B cell (primary cell): ENCODE data around the gene SIDT2.

Source experiments
- EZH2 ChIP-seq: IDR thresholded peaks from 2 replicates; pipeline ENCODE4 v1.6.1; 2012; ENCODE audit warnings: borderline replicate concordance, low read depth, mild to moderate bottlenecking, moderate library complexity, low read length; ENCODE audit not compliant: insufficient read depth, poor library complexity, severe bottlenecking
- TF ChIP-seq, protein P1 (sequence below): fragments of 200-600 bp; IDR thresholded peaks from one replicate; pipeline ENCODE4 v1.8.0; 2022; ENCODE audit warnings: antibody characterized with exemption, mild to moderate bottlenecking

DNA sequence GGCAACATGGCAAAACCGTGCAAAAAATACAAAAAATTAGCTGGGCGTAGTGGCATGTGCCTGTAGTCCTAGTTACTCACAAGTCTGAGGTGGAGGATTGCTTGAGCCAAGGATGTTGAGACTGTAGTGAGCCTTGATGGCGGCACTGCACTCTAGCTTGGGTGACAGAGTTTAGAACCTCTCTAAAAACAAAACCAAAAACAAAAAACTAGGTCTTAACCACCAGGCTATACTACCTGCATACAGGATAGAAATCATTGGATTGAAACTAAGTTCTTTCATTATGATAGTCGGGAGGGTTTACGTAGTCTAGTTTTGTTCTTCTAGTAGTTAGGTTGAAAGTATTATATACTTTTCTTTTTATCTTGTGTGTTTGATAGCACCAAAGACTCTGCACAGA is 59.7 kb downstream of the SIDT2 start:
- TF ChIP-seq, protein P1, sequence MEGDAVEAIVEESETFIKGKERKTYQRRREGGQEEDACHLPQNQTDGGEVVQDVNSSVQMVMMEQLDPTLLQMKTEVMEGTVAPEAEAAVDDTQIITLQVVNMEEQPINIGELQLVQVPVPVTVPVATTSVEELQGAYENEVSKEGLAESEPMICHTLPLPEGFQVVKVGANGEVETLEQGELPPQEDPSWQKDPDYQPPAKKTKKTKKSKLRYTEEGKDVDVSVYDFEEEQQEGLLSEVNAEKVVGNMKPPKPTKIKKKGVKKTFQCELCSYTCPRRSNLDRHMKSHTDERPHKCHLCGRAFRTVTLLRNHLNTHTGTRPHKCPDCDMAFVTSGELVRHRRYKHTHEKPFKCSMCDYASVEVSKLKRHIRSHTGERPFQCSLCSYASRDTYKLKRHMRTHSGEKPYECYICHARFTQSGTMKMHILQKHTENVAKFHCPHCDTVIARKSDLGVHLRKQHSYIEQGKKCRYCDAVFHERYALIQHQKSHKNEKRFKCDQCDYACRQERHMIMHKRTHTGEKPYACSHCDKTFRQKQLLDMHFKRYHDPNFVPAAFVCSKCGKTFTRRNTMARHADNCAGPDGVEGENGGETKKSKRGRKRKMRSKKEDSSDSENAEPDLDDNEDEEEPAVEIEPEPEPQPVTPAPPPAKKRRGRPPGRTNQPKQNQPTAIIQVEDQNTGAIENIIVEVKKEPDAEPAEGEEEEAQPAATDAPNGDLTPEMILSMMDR, result no peak
- TF ChIP-seq EZH2, result no peak
